DND-41 (cell line): Measurements from ENCODE around the gene ERC2.
A peak's percentile ranks its signal among the peaks of the same experiment; 100 is the strongest.

ENCODE experiments used
- ATAC-seq: fragments of 200-7000 bp; cut with Tn5 transposase; 3 replicates; pipeline ENCODE4 v1.9.1; 2021; ENCODE audit warnings: low read depth; ENCODE audit not compliant: insufficient read depth
- DNase-seq: peaks from one replicate; pipeline ENCODE4 v3.0.0-alpha.2; 2020
- H2AFZ ChIP-seq: 2 replicates; pipeline ENCODE4 v1.6.0; 2012; ENCODE audit warnings: low read depth, low read length
- H3K27ac ChIP-seq: 2 replicates; pipeline ENCODE4 v1.5.1; 2012; ENCODE audit warnings: low read length, inconsistent platforms
- H3K27me3 ChIP-seq: fragments of 200-600 bp; sonication (generic); 2 replicates; pipeline ENCODE4 v1.6.0; 2012; ENCODE audit warnings: low read length, mild to moderate bottlenecking, inconsistent platforms; ENCODE audit not compliant: insufficient read depth, poor library complexity
- H3K36me3 ChIP-seq: 2 replicates; pipeline ENCODE4 v1.5.1; 2012; ENCODE audit warnings: low read length, inconsistent platforms; ENCODE audit not compliant: insufficient read depth
- H3K4me1 ChIP-seq: 2 replicates; pipeline ENCODE4 v1.5.1; 2012; ENCODE audit warnings: mild to moderate bottlenecking, low read length; ENCODE audit not compliant: insufficient read depth
- H3K4me2 ChIP-seq: 2 replicates; pipeline ENCODE4 v1.6.0; 2012; ENCODE audit warnings: mild to moderate bottlenecking, moderate library complexity, low read length, inconsistent platforms; ENCODE audit not compliant: insufficient read depth
- H3K4me3 ChIP-seq, 2 experiments: fragments of 200-600 bp in 1 of 2; shearing (Covaris generic) in 1 of 2; 2 replicates each; pipeline ENCODE4 v1.5.1; 2012 to 2016; ENCODE audit warnings: inconsistent platforms in 2 of 2, low read length in 2 of 2, mild to moderate bottlenecking in 2 of 2, low read depth in 1 of 2, moderate library complexity in 1 of 2
- H3K79me2 ChIP-seq: 2 replicates; pipeline ENCODE4 v1.6.0; 2012; ENCODE audit warnings: low read length, inconsistent platforms; ENCODE audit not compliant: insufficient read depth
- H3K9ac ChIP-seq: 2 replicates; pipeline ENCODE4 v1.6.0; 2012; ENCODE audit warnings: low read depth, mild to moderate bottlenecking, inconsistent platforms, low read length, moderate library complexity
- H3K9me3 ChIP-seq: 2 replicates; pipeline ENCODE4 v1.5.1; 2012; ENCODE audit warnings: low read length, moderate library complexity, mild to moderate bottlenecking, inconsistent platforms; ENCODE audit not compliant: insufficient read depth, severe bottlenecking
- H4K20me1 ChIP-seq: 2 replicates; pipeline ENCODE4 v1.6.0; 2012; ENCODE audit warnings: low read length; ENCODE audit not compliant: insufficient read depth
- CTCF ChIP-seq: IDR thresholded peaks from 2 replicates; pipeline ENCODE4 v1.5.1; 2012; ENCODE audit warnings: borderline replicate concordance, low read length, moderate library complexity, mild to moderate bottlenecking; ENCODE audit not compliant: poor library complexity, severe bottlenecking; ENCODE audit errors: extremely low read depth
- EZH2 ChIP-seq: IDR thresholded peaks from 3 replicates; pipeline ENCODE4 v1.6.1; 2012; ENCODE audit warnings: borderline replicate concordance, low read depth, mild to moderate bottlenecking, moderate library complexity, low read length, inconsistent platforms; ENCODE audit not compliant: severe bottlenecking

ERC2 gene

GRCh38 chr3:55792009-55792408 lies 676.3 kb downstream of the ERC2 start:
- no peaks in the 10 kb centered on the region for H3K9me3 ChIP-seq

GRCh38 chr3:55790596-55791350 lies 677.5 kb downstream of the ERC2 start:
- ATAC-seq, result no peak
- Histone ChIP-seq H3K4me2 (no peak overlapping the region), H3K9me3 (no peaks in the 10 kb centered on the region), H3K27me3 (no peaks in the 10 kb centered on the region), H3K4me3 (no peak overlapping the region), H3K9ac (no peak overlapping the region), H3K4me1 (no peaks in the 10 kb centered on the region), H3K79me2 (no peaks in the 10 kb centered on the region), H3K36me3 (no peaks in the 10 kb centered on the region), H3K27ac (no peak overlapping the region), H2AFZ (no peak overlapping the region), H4K20me1 (no peaks in the 10 kb centered on the region)
- DNase-seq, result no peak
- TF ChIP-seq CTCF, result no peak
- no peak for TF ChIP-seq EZH2

More at GRCh38 chr3:55792009-55792408, 676.3 kb downstream of the ERC2 start:
- ATAC-seq (no peak), DNase-seq (no peak)
- Histone ChIP-seq H3K4me1 (no peaks in the 10 kb centered on the region), H4K20me1 (no peaks in the 10 kb centered on the region), H3K36me3 (no peaks in the 10 kb centered on the region), H2AFZ (no peak overlapping the region), H3K27me3 (no peaks in the 10 kb centered on the region), H3K4me2 (no peak overlapping the region), H3K27ac (no peak overlapping the region), H3K79me2 (no peaks in the 10 kb centered on the region), H3K9ac (no peak overlapping the region), H3K4me3 (no peak overlapping the region)
- TF ChIP-seq EZH2 (no peak), CTCF (no peak)

GRCh38 chr3:55789516-55789915 lies 678.8 kb downstream of the ERC2 start:
- no peak overlapping the region for H3K27ac ChIP-seq
- no peak overlapping the region for H2AFZ ChIP-seq
- no peaks in the 10 kb centered on the region for H4K20me1 ChIP-seq
- no peaks in the 10 kb centered on the region for H3K79me2 ChIP-seq
- no peaks in the 10 kb centered on the region for H3K36me3 ChIP-seq
- H3K4me1 ChIP-seq, result no peaks in the 10 kb centered on the region
- no peak overlapping the region for H3K9ac ChIP-seq
- H3K4me2 ChIP-seq, result no peak overlapping the region
- DNase-seq (no peak), ATAC-seq (no peak)
- no peak overlapping the region for H3K4me3 ChIP-seq
- no peaks in the 10 kb centered on the region for H3K9me3 ChIP-seq
- TF ChIP-seq EZH2 (no peak), CTCF (no peak)
- H3K27me3 ChIP-seq, result no peaks in the 10 kb centered on the region

GRCh38 chr3:55782807-55783206 lies 685.5 kb downstream of the ERC2 start:
- Histone ChIP-seq H3K4me2 (no peak overlapping the region), H3K9me3 (no peaks in the 10 kb centered on the region), H3K79me2 (no peaks in the 10 kb centered on the region), H3K4me3 (no peak overlapping the region), H4K20me1 (no peaks in the 10 kb centered on the region), H3K27ac (no peak overlapping the region), H3K36me3 (no peaks in the 10 kb centered on the region), H3K9ac (no peak overlapping the region), H3K27me3 (no peaks in the 10 kb centered on the region), H2AFZ (no peak overlapping the region), H3K4me1 (0 out of 2 replicates have a peak, but pooled peaks cover 3% of the 10 kb centered on the region)
- ATAC-seq (peak; percentile 37; the same call in 2 of the 3 replicates), DNase-seq (peak; percentile 18)
- TF ChIP-seq EZH2, result no peak
